GM21360 (cell line): Measurements from ENCODE around the gene OSER1.

Source experiments
- ATAC-seq: cut with Tn5 transposase; IDR thresholded peaks from one replicate; pipeline ENCODE4 v1.9.1; 2021; ENCODE audit warnings: mild to moderate bottlenecking, moderate library complexity; ENCODE audit not compliant: unreplicated experiment

The OSER1 gene

DNA sequence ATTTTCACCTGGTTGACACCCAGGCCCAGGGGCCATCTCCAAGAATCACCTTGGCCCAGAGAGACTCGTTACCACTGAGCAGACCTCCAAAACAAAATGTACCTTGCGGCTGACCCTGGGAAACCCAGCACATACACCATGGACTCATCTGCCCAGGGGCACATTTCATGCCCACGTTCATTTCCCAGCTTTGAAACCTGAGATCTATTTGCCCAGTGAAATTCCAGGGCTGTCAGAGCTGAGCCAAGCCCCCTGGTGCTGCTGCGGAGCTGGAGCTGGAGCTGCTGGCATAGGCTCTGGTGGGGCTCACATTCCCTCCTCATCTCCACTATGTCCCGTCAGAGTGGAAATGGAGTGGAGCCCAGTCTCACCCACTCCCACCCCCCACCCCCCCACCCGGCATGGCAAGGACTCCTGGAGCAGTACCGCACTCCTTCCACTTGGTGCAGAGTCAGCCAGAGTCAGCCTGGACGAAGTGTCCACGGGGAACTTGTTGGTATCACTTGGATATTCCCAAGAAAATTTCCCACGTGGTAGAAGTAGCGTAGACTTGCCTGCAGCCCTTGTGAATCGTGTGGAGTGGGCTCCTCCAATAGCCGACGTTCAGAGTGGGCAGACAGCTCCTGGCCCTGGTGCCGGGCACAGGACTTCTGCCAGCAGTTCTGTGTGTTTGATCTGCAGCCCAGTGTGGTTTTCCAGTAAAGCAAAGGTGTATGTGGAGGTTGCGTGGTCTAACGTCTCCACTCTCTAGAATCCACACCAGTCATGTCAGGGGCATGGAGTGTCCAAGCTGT is 18.1 kb upstream of the OSER1 start:
- no peak for ATAC-seq

DNA sequence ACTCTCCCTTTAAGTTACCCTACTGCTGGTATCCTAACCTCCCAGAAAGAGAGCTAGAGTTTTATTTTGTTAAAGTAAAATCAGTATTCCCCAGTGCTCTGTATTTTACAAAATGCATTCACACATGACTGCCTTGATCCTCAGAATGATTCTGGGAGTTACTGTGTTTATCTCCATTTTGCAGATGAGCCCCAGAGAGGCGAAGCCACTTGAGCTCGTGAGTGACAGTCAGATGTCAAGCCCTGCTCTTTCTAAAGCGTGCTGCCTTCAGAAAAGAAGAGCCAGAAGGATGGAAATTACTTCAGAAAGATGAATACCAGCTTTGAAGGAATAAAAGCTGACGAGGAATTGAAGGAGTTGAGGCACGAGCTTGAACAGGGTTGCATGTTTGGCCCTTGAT is 14.1 kb upstream of the OSER1 start:
- no peak for ATAC-seq

DNA sequence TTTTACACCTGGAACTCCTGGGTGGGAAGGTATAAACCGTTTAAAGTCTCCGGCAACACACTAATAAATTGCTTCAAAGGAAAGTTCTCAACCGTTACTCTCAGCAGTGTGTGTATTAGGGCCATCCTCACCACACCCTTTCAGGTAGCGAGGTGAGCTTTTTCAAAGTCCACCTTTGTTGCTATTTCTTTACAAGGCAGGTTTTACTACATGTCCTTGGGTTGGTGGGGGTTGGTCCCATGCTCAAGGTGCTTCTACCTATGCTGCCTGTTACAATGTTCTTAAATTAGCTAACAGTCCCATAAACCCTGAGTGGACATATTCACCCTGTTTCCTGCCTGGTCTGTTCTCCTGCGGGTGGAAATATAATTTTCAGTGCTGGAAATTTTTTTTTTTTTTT is 13.2 kb upstream of the OSER1 start:
- no peak for ATAC-seq

DNA sequence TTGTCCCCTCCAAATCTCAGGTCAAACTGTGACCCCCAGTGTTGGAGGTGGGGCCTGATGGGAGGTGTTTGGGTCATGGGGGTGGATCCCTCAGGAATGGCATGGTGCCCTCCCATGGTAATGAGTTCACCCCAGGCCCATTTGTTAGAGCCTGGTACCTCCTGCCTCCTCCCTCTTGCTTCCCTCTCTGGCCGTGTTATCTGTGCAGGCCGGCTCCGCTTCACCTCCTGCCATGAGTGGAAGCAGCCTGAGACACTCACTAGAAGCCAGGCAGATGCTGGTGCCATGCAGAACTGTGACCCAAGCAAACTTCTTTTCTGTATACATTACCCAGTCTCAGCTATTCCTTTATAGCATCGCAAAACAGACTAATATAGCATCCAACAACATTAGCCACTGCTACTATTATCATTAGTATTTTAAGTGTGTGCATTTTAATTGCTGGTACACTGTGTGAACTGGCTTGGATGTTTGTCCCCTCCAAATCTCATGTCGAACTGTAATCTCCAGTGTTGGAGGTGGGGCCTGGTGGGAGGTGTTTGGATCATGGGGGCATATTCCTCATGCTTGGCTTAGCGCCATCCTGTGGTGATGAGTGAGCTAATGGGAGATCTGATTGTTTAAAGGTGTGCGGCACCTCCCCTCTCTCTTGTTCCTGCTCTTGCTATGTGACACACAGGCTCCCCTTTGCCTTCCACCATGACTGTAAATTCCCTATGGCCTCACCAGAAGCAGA is 12.2 kb upstream of the OSER1 start:
- no peak for ATAC-seq

DNA sequence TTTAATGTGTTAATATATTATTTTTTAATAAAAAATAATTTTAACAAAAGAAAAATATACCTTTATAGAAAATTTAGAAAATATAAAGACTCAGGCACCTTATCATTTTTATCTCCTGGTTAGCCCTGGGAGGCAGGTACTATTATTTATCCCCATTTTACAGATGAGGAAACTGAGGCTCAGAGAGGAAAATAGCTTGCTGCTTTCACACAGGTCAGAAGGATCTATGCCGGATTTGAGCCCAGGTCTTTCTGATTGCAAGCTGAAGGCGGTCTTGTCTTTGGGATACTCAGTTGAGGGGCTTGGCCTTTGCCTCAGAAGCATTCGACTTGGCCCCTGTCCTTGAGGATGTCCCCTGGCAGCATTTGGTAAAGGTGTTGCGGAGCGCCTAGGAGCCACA is 11.5 kb upstream of the OSER1 start:
- ATAC-seq, result no peak

DNA sequence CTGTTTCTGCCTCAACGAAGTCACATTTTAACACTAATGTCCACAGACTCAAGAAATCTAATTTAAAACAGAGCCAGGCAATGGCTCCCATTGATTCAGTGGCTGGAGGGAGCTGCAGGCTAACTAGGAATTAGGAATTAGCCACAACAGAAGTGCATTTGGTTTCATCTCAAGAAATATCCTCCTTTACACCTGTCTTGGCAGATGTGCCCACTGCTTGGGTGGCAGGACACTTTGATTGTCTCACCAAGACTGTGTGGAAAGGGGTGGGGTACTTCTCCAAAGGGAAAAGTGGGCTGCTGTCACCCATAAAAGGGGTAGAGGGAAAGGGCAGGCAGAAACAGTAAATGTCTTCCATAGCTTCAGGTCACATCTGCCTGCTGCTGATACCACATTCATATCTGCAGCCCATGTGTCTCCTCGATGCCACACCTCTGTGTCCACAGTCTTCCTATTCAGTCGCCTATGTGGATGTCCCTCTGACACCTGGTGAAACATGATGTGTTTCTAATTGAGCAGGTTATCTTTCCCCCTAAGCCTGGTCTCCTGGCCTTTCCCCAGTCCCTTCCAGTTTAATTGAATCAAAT is 10.9 kb upstream of the OSER1 start:
- ATAC-seq, result no peak

DNA sequence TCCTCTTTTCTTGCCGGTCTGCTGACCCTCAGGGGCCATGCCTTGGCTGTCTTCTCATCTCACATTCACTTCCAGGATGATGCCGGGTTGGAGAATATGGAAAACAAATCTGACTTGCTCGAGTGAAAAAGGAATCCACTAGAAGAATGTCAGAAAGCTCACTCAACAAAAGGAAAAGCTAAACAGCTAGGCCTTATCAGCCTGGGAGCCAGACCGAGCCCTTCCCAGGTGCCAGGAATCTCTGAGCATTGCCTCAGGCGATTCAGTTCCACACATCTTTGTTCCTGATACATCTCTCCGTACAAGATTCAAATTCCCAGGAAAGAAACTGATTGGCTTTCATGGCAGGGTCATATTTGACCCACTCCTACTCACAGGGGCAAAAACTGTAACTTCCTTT is 9.2 kb upstream of the OSER1 start:
- no peak for ATAC-seq

DNA sequence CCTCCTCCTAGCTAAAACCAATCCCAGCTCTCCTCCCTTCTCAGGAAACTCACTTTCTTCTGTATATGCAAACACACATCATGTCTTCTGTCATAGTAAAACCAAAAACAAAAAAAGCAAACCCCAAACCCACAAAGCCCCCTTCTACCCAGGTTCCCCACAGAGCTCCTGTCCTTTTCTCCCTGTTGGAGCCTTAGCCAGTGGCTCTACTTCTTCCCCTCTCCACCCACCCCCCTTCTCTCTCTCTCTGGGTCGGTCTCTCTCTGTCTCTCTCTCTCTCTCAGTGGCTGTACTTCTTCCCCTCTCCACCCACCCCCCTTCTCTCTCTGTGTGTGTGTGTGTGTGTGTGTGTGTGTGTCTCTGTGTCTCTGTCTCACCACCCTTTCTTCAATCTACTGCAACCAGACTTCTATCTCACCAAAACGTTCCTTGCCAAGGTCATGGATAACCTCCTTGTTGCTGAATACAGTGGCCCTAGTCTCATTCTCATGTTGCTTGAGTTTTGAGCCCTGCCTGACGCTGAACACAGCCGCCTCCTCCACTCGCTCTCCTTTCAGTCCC is 8.7 kb upstream of the OSER1 start:
- ATAC-seq, result no peak

DNA sequence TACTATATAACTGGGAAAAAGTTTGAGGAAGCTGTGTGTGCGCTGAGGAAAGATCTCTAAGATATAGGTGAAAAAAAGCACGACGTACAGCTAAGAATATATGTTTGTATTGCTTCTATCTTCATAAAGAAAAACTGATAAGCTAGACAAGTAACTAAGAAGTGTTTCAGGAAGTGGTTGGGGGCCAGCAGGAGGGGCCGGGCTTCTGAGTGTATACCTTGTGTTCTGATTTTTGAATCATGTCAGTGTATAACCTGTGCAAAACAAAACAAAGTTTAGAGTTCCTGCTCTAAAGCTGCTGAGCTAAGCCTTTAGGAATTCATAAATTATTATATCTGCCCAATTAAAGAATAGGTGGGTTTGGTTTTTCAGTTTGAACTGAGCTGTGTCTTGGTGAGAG is 7.9 kb upstream of the OSER1 start:
- ATAC-seq, result no peak

DNA sequence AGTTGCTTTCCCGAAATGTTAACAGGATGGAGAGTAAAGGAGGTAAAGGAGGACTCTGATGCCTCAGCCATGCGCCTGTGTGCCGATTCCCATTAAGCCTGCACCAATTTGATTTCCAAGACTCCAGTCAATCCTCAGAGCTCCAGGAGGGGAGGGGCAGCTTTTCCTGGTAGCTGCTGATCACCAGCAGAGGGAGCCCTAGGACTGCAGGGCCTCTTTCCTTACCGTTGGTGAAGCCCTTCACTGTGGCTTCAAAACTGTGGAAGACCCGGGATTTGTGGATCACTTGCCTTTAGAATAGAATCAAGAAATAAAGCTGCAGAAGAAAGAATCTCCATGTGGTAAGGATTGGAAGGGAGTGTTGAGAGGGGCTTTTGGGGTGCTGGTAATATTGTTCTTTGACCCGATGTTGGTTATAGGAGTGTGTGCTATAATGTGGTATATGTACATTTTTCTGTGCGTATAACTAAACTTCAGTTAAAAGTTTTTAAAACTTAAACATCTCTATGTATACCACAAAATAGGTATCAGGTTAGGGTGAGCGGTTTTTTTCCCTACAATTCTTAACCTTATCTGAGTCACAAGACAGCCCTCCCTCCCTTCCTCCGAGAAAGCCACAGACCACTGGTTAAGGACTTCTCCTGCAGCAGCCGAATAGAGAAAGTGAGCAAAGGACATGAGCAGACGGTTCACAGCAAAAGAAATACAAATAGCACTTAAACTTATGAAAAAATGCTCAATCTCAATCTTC is 6.9 kb upstream of the OSER1 start:
- ATAC-seq, result no peak

DNA sequence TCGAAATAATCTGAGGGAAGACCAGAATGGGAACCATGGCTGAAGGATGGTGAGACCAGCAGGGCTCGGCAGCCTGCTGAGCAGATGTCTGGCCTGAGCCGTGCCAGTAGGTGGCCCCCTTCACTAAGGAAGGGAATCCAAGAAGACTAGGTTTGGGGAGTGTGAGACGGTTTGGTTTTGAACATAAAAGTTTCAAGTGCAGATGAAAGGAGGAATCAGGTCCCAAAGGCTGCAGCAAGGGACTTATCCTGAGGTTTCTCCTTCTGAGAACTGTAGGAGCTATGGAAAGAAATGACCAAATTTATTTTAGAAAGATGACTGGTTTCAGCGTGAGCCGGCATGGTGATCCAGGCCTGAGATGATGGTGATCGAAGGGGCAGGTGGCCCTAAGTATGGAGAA is 4.6 kb upstream of the OSER1 start:
- no peak for ATAC-seq

DNA sequence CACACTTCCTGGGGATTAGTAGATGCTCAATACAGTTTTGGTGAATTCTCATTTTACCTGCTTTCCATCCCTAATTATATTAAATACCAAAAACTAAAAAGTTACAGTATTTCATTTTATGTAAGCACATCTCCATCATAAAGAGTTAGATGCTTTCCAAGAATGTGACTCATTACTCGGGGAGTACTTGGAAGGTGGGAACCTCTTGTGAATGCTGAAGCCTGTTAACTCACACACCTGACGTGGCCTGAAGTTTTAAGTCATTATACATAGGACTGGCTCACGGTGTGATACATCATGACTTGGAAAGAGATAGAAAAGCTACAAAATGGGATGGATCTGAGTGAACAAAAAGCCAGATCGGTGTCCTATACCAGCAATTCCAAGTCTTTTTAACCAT is 2.2 kb upstream of the OSER1 start:
- no peak for ATAC-seq

DNA sequence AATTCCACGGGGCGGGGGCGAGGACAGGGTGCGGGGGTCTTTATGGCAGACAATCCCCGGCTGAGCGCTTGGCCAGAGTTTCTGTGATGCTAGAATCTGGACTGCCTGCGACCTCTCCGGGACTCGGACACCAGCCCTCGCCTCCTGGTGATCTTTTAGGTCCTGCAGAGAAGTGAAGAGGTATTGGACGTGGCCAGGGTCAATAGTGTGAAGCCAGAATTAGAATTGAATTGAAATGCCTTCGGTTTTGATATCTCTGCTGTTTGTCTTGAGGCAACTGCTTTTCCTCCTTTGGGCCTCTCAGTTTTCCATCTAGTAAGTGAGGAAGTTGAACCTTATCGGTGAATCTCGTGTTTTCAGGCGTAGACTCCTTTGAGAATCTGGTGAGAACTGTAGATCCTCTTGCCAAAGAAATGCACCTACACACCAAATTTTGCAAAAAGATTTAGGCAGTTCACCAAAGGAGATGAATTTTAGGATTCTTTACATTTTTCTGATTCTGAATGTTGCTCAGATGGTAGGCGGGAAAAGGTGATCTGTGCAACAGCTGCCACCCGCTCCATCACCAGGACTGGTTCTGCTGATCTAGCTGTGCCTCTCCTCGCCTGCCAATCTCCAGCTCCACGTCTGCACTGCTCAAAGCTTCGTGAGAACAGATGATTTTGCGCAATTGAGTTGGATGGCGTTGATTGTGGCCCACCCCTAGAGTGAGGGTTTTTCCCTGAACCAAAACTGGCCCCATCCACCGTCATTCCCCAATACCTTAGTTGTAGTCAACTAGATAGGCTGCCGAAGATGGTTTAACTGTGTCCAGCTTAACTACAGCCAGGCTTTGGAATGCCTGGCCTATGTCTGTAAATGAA is 837 bp upstream of the OSER1 start:
- ATAC-seq, result no peak

DNA sequence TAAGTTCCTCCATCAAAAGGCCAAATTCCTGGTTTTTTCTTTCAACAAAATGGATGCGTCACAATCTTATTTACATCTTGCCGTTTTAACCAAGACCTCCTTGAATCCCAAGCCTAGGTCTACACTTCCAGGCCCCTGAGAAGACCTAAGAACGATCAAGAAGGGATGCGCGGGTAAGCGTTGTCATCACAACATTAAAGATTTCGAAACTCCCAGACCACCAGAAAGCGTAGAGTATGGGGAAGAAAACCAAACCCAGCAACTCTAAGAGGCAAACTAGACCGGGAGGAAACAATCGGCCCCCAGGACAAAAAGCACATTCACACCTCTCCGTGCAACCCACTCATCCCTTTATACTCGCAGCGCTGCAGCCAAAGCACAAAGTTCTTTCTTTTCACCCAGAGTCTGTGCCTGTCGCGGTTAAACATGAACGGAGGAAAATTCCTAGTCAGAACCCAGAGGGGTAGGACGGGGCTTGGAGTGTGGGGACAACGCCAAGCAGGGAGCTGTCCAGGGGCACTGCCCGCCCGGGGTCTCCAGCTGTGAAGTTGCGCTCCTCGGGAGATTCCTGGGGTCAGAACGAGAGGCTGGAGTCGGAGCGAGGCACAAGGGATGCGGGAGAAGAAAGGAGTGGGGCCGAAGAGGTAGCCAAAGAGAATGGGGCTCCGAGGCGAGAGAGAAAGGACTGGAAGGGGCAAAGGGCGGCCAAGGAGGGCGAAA is 725 bp downstream of the OSER1 start:
- ATAC-seq, result peak; percentile 2

DNA sequence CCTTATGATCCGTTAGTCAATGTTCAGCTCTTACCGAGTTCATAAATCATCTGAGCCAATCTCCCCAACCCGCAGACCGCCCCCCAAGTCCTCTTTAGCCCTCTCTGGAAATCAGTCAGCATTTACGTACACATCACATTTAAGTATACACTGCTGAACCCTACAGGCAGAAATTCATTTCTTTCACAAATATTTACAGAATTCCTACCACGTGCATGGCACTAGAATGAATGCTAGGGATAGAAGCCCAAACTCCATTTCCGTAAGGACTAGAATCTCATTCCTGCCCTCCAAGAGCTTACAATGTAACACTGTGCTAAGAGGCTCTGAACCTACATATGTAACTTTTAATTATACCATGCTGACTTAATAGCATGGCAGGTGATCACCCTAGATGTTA is 1.8 kb downstream of the OSER1 start:
- no peak for ATAC-seq

DNA sequence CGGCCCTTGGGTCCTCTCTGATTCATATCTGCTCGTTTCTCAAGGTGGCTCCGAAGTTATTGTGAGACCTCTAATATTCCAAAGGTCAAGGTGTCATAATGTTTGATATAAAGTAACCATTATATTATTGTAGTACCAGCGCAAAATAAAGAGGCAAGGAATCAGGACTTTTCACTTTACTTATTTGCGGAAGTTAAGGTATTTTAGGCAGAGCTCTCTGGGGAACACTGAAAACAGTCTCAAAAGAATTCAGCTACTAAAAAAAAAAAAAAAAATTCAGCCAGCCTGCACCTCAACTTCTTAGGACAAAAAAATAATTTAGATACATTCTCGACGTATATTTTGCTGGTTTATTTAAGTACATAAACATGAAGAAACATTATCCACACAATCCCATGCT is 2.4 kb downstream of the OSER1 start:
- ATAC-seq, result no peak

DNA sequence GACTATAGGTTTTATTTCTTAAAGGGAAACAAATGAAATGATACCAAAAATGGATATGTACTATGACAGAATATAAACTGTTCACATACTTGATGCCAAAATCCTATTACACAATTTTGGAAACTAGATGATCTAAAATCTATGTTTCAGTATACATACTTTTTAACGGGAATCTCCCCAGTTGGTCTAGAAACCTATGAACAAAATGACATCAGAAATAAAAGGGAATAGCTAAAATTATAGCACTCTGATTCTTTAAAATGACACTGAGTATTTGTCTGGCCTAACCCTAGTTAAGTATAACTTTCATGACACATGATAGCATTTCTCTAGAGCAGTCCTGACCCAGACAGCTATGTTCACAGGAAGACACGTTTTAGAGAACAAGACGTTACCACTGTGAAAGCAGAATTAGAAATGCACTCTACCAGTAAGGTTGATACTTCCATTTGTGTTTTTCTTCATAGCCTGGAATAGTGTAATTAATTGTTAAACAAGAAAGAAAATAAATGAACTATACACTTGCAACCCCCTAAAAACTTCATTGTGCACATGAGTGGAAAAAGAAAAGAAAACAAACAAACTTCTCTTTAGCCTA is 3.3 kb downstream of the OSER1 start:
- no peak for ATAC-seq

DNA sequence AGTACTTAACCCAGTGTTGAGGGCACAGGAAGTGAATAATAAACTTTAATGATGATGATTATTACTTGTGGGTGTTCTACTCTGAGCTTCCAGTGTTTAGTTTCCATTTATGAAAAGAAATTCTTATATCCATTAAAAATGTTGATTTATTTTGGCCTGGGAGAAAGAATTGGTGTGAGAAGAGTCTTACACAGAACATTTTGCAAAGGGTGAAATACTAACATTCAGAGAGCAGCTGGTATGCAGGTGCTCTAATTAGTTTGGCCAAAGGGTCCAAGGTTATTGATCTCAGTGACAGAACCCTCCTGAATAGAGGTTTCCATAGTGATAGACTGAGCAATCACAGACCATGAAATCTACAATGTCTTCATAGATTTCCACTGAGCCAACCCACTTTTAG is 4.4 kb downstream of the OSER1 start:
- no peak for ATAC-seq

DNA sequence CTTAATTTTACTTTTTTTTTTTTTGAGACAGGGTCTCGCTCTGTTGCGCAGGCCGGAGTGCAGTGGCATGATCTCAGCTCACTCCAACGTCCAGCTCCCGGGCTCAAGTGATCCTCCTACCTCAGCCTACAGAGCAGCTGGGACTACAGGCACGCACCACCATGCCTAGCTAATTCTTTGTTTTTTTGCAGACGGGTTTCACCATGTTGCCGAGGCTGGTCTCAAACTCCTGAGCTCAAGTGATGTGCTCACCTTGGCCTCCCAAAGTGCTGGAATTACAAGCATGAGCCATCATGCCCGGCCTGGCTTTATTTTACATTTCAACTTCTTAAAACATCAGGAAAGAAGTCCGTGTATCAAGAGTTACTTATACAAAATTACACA is 5.7 kb downstream of the OSER1 start:
- ATAC-seq, result no peak
